ENCODE measurements around the gene KRTDAP. TPM values are rescaled to one million over a fixed set of nuclear protein-coding genes. Genes with fewer than 3 reads are reported as not detected.

KRTDAP gene
- total and polyA plus RNA-seq, 2 donors (not counting 3 experiments of a cell fraction or from before 2014, with no cell fraction given) = not detected

DNA sequence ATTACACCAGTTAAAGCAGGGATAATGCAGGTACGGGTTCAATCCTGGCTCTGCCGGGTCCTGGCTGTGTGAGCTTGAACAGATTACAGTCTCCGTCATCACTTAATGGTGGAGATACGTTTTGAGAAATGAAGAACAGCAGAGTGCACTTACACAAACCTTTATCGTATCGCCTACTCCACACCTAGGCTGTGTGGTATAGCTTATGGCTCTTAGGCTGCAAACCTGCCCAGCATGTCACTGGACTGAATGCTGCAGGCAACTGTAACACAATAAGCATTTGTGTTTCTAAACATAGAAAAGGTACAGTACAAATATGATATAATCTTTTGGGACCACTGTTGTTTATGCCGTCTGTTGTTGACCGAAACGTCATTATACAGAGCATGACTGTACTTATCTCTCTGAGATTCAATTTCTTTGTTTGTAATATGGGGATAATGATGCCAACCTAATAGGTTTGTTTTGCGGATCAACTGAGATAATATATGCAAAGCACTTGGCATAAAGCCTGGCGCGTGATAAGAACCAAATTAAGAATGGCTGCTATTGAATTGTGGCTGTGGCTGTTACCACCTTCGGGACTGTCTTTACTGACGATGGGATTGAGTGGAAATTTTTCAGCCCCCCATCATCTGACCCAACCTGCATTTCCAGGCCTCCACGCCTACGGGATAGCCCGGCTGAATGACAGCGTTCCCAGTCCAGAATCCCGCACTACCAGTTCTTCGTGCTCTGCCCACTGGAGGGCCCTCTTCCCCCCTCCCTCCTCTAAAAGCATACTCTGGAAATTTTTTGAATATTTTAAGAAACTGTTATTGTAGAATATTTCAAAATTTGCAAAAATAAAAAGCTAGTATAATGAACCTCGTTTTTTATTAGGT lies 11.2 kb downstream of the KRTDAP start:
- H3K4me1 ChIP-seq (ENCODE audit: control insufficient read depth, extremely low read depth, insufficient read depth, low read length) = no peaks in the 10 kb centered on the region
- no peaks in the 10 kb centered on the region for H3K79me2 ChIP-seq (ENCODE audit: control insufficient read depth, insufficient read depth, low read length)
- TF ChIP-seq GATA2 (IDR thresholded peaks at IDR 0.05; ENCODE audit: insufficient read depth, insufficient read length, low read depth, low read length) (no peak), POLR2A (IDR thresholded peaks at IDR 0.05; ENCODE audit: low read depth, low read length) (no peak), FOS (IDR thresholded peaks at IDR 0.05; ENCODE audit: borderline replicate concordance, insufficient read depth, low read length) (no peak), MYC (IDR thresholded peaks at IDR 0.05; ENCODE audit: low read depth, low read length) (no peak), EZH2 (IDR thresholded peaks at IDR 0.05; ENCODE audit: borderline replicate concordance, low read depth, low read length, severe bottlenecking) (no peak), POLR2AphosphoS5 (IDR thresholded peaks at IDR 0.05; ENCODE audit: insufficient read depth, low read depth, low read length) (no peak), JUN (IDR thresholded peaks at IDR 0.05; ENCODE audit: borderline replicate concordance, insufficient read depth, insufficient read length, low read depth) (no peak)
- TF ChIP-seq, protein P1, sequence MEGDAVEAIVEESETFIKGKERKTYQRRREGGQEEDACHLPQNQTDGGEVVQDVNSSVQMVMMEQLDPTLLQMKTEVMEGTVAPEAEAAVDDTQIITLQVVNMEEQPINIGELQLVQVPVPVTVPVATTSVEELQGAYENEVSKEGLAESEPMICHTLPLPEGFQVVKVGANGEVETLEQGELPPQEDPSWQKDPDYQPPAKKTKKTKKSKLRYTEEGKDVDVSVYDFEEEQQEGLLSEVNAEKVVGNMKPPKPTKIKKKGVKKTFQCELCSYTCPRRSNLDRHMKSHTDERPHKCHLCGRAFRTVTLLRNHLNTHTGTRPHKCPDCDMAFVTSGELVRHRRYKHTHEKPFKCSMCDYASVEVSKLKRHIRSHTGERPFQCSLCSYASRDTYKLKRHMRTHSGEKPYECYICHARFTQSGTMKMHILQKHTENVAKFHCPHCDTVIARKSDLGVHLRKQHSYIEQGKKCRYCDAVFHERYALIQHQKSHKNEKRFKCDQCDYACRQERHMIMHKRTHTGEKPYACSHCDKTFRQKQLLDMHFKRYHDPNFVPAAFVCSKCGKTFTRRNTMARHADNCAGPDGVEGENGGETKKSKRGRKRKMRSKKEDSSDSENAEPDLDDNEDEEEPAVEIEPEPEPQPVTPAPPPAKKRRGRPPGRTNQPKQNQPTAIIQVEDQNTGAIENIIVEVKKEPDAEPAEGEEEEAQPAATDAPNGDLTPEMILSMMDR (IDR thresholded peaks at IDR 0.05; ENCODE audit: extremely low read depth in 1 of 2, insufficient read depth in 1 of 2, low read depth in 1 of 2, low read length in 2 of 2) = no peak
- TF ChIP-seq, protein P2, sequence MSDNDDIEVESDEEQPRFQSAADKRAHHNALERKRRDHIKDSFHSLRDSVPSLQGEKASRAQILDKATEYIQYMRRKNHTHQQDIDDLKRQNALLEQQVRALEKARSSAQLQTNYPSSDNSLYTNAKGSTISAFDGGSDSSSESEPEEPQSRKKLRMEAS (IDR thresholded peaks at IDR 0.05; ENCODE audit: insufficient read depth, insufficient read length) = no peak
- dilution Hi-C loops (cut with MboI; ENCODE audit: extremely low pct_ligation_motif_present, low sequenced_read_pairs) = no loop called here
- no peaks in the 10 kb centered on the region for H3K9me1 ChIP-seq (replicated peaks; ENCODE audit: control insufficient read depth, extremely low read depth, insufficient read depth, low read length)
- no peak overlapping the region for H3K4me2 ChIP-seq (ENCODE audit: insufficient read depth, low read length)
- H3K4me3 ChIP-seq (replicated peaks in 1 of 3; ENCODE audit: insufficient read depth in 1 of 3, low read depth in 1 of 3, low read length in 3 of 3) = no peak overlapping the region
- no TSS peak for BruUV-seq (replicated peaks)
- intact Hi-C loops (cut with micrococcal nuclease) = no loop called here
- CTCF ChIA-PET = interaction anchor here (2.4 kb wide), 1 partner anchor 16 kb away, joined by 12 read pairs; no protein-coding TSS in a partner anchor
- H3K36me3 ChIP-seq (ENCODE audit: control insufficient read depth in 2 of 2, extremely low read depth in 1 of 2, insufficient read depth in 2 of 2, low read length in 2 of 2) = no peaks in the 10 kb centered on the region
- no peaks in the 10 kb centered on the region for H3K27me3 ChIP-seq (ENCODE audit: control insufficient read depth in 2 of 2, insufficient read depth in 2 of 2, low read length in 2 of 2)
- DNase-seq (ENCODE audit: low read depth, low spot score) (no peak), FAIRE-seq (no peak)
- POLR2A ChIA-PET = no interaction called here
- no peaks in the 10 kb centered on the region for H4K20me1 ChIP-seq (replicated peaks; ENCODE audit: control insufficient read depth, extremely low read depth, insufficient read depth, low read length)
- no peak overlapping the region for H3K27ac ChIP-seq (ENCODE audit: insufficient read depth, low read depth, low read length)
- H3K9ac ChIP-seq (replicated peaks; ENCODE audit: extremely low read depth, insufficient read depth, low read length) = no peak overlapping the region
- H3K9me3 ChIP-seq (replicated peaks; ENCODE audit: control insufficient read depth, insufficient read depth, low read length) = no peaks in the 10 kb centered on the region
- H2AFZ ChIP-seq (ENCODE audit: low read depth, low read length) = no peak overlapping the region
